Measurements from ENCODE around the gene PLXNA4. TPM values are rescaled to one million over a fixed set of nuclear protein-coding genes. Genes with fewer than 3 reads are reported as not detected.
A peak's percentile ranks its signal among the peaks of the same experiment; 100 is the strongest.

Gene PLXNA4
- total RNA-seq, 4 donors from 2014 or later = 1.1 to 2.8 (median 1.4) TPM

GRCh38 chr7:132105096-132105495 is 471.2 kb downstream of the PLXNA4 start:
- WGBS, 2 donors (ENCODE audit: low coverage in 1 of 2) = 74 to 100% methylated on average over 1 to 3 of the region's 3 CpGs
- DNase-seq = no peak
- Histone ChIP-seq H3K4me1 (peaks cover 0 to 19% (median 8%) of the 10 kb centered on the region in 4 donors), H3K4me3 (no peak overlapping the region), H3K36me3 (no peaks in the 10 kb centered on the region), H3K27ac (no peak overlapping the region), H3K9me3 (no peaks in the 10 kb centered on the region), H3K27me3 (no peaks in the 10 kb centered on the region)
- in situ Hi-C loops (cut with MboI; ENCODE audit: low pct_ligation_motif_present in 1 of 4, low pct_unique_long_range_greater_than_20kb in 1 of 4, low sequenced_read_pairs in 3 of 4) (no loop called here), intact Hi-C loops (cut with DNase I; ENCODE audit: low total_unique reads) (no loop called here)
- TF ChIP-seq POLR2A (IDR thresholded peaks at IDR 0.05) (no peak), POLR2AphosphoS5 (IDR thresholded peaks at IDR 0.05) (no peak)

- no peaks in the 10 kb centered on the region for H3K27me3 ChIP-seq
- no peaks in the 10 kb centered on the region for H3K36me3 ChIP-seq
- H3K27ac ChIP-seq = peak overlapping the region in 1 of 4 donors; percentile 47
- no peaks in the 10 kb centered on the region for H3K9me3 ChIP-seq
- in situ Hi-C loops (cut with MboI; ENCODE audit: low pct_ligation_motif_present in 1 of 4, low pct_unique_long_range_greater_than_20kb in 1 of 4, low sequenced_read_pairs in 3 of 4) (no loop called here), intact Hi-C loops (cut with DNase I; ENCODE audit: low total_unique reads) (no loop called here)
- peak; percentile 31 for DNase-seq
- peaks cover 0 to 19% (median 8%) of the 10 kb centered on the region in 4 donors for H3K4me1 ChIP-seq
- H3K4me3 ChIP-seq = no peak overlapping the region
- WGBS, 2 donors (ENCODE audit: low coverage in 1 of 2) = 34% methylated on average over 3 of the region's 3 CpGs; no CpG with 5 or more reads in 1 of the 2 donors
- TF ChIP-seq EP300 (IDR thresholded peaks at IDR 0.05; ENCODE audit: low read depth) (no peak), POLR2A (IDR thresholded peaks at IDR 0.05) (no peak), POLR2AphosphoS5 (IDR thresholded peaks at IDR 0.05) (no peak), CTCF (IDR thresholded peaks at IDR 0.05) (no peak)
Observed at GRCh38 chr7:132103718-132104117, 472.6 kb downstream of the PLXNA4 start.

GRCh38 chr7:132102942-132103341 is 473.3 kb downstream of the PLXNA4 start:
- Histone ChIP-seq H3K4me1 (peaks cover 0 to 19% (median 8%) of the 10 kb centered on the region in 4 donors), H3K36me3 (no peaks in the 10 kb centered on the region), H3K27ac (no peak overlapping the region), H3K9me3 (no peaks in the 10 kb centered on the region), H3K27me3 (no peaks in the 10 kb centered on the region), H3K4me3 (no peak overlapping the region)
- no peak for DNase-seq
- intact Hi-C loops (cut with DNase I; ENCODE audit: low total_unique reads) = no loop called here
- TF ChIP-seq CTCF (IDR thresholded peaks at IDR 0.05) = no peak
- no peak for TF ChIP-seq POLR2A (IDR thresholded peaks at IDR 0.05)
- TF ChIP-seq POLR2AphosphoS5 (IDR thresholded peaks at IDR 0.05) = no peak
- in situ Hi-C loops (cut with MboI; ENCODE audit: low pct_ligation_motif_present in 1 of 4, low pct_unique_long_range_greater_than_20kb in 1 of 4, low sequenced_read_pairs in 3 of 4) = no loop called here
- 74% methylated on average over 10 of the region's 10 CpGs; no CpG with 5 or more reads in 1 of the 2 donors for WGBS, 2 donors (ENCODE audit: low coverage in 1 of 2)

GRCh38 chr7:132102391-132102790 is 473.9 kb downstream of the PLXNA4 start:
- Histone ChIP-seq H3K27ac (no peak overlapping the region), H3K9me3 (no peaks in the 10 kb centered on the region), H3K4me3 (no peak overlapping the region), H3K36me3 (no peaks in the 10 kb centered on the region), H3K4me1 (peaks cover 0 to 19% (median 8%) of the 10 kb centered on the region in 4 donors), H3K27me3 (no peaks in the 10 kb centered on the region)
- in situ Hi-C loops (cut with MboI; ENCODE audit: low pct_ligation_motif_present in 1 of 4, low pct_unique_long_range_greater_than_20kb in 1 of 4, low sequenced_read_pairs in 3 of 4) = no loop called here
- no peak for DNase-seq
- no peak for TF ChIP-seq CTCF (IDR thresholded peaks at IDR 0.05)
- no peak for TF ChIP-seq EP300 (IDR thresholded peaks at IDR 0.05; ENCODE audit: low read depth)
- no peak for TF ChIP-seq POLR2A (IDR thresholded peaks at IDR 0.05)
- no peak for TF ChIP-seq POLR2AphosphoS5 (IDR thresholded peaks at IDR 0.05)
- WGBS, 2 donors (ENCODE audit: low coverage in 1 of 2) = 90% methylated on average over 10 of the region's 10 CpGs; no CpG with 5 or more reads in 1 of the 2 donors
- intact Hi-C loops (cut with DNase I; ENCODE audit: low total_unique reads) = no loop called here

- in situ Hi-C loops (cut with MboI; ENCODE audit: low pct_ligation_motif_present in 1 of 4, low pct_unique_long_range_greater_than_20kb in 1 of 4, low sequenced_read_pairs in 3 of 4) (no loop called here), intact Hi-C loops (cut with DNase I; ENCODE audit: low total_unique reads) (no loop called here)
- Histone ChIP-seq H3K36me3 (no peaks in the 10 kb centered on the region), H3K27ac (no peak overlapping the region), H3K9me3 (no peaks in the 10 kb centered on the region), H3K4me3 (no peak overlapping the region), H3K27me3 (no peaks in the 10 kb centered on the region), H3K4me1 (peaks cover 0 to 19% (median 8%) of the 10 kb centered on the region in 4 donors)
- no peak for TF ChIP-seq CTCF (IDR thresholded peaks at IDR 0.05)
- no peak for TF ChIP-seq POLR2A (IDR thresholded peaks at IDR 0.05)
- TF ChIP-seq EP300 (IDR thresholded peaks at IDR 0.05; ENCODE audit: low read depth) = no peak
- no peak for TF ChIP-seq POLR2AphosphoS5 (IDR thresholded peaks at IDR 0.05)
- 85 to 96% methylated on average over 3 to 6 of the region's 6 CpGs for WGBS, 2 donors (ENCODE audit: low coverage in 1 of 2)
- DNase-seq = no peak
Observed at GRCh38 chr7:132100981-132101380, 475.3 kb downstream of the PLXNA4 start.
